Stimulated activated CD4-positive, alpha-beta T cell treated with anti-CD3 and anti-CD28 coated beads, Interleukin-4, amount 100 ng/mL, for 4 hours (primary cell): Measurements from ENCODE around the gene ART1.
"Not testable (repeated sequence)": the region's sequence is repeated elsewhere in the genome, so short reads cannot be mapped to it uniquely, and the experiment has no call there.

Experiments
- DNase-seq, 2 experiments: peaks; one replicate each; pipeline ENCODE4 v3.0.0-alpha.2; 2020

The ART1 gene

GRCh38 chr11:3635641-3636375, 9.1 kb upstream of the ART1 start:
- no peak for DNase-seq

- DNase-seq: no peak
Measured at GRCh38 chr11:3637201-3637600, 7.7 kb upstream of the ART1 start.

GRCh38 chr11:3638513-3638912, 6.4 kb upstream of the ART1 start:
- DNase-seq: no peak

DNA sequence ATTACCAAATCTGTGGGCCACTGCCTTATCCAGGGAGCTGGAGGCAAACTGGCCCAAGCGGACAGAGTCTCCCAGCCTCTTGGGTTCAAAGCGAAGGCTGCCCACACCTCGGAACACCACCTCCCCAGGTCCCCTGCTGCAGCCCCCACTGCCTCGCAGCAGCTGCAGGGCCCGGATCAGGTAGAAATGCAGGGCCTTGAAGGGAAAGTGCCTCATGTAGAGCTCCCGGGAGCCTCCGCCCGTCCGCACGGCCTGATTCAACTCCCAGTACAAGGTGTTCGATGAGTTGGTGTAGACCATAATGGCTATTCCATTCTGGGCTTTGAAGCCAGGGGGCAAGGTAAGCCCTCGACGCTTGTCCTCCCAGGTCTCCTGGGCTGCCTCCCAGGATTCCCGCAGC, 5.1 kb upstream of the ART1 start:
- DNase-seq: no peak

- DNase-seq: no peak
Measured at GRCh38 chr11:3641191-3641590, 3.7 kb upstream of the ART1 start.

DNA sequence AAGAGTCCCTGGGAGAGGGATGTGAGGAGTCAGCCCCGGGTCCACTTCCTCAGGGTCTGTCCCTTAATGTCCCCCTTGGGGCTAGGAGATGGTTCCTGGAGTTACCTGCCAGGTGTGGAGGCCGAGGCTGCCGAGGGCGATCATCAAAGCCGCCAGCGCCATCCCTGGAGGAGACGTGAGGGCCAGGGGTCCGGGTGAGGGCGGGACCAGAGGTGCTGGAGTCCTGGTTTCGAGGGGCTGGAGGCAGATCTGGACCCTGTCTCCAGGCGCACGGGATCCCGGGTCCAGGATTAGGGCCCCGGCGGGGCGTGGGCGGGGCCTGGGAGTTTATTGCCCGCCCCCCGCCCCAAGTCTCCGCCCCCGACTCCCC, 3.2 kb upstream of the ART1 start, which contains the start of gene ART5:
Gene ART5 (minus strand): TSS at position 292 of the 370 bp plus-strand sequence. CDS start 130 bp downstream, at position 162.
- DNase-seq: no peak

GRCh38 chr11:3642071-3642951, 2.6 kb upstream of the ART1 start:
- DNase-seq: peak; percentile 56 to 68

DNA sequence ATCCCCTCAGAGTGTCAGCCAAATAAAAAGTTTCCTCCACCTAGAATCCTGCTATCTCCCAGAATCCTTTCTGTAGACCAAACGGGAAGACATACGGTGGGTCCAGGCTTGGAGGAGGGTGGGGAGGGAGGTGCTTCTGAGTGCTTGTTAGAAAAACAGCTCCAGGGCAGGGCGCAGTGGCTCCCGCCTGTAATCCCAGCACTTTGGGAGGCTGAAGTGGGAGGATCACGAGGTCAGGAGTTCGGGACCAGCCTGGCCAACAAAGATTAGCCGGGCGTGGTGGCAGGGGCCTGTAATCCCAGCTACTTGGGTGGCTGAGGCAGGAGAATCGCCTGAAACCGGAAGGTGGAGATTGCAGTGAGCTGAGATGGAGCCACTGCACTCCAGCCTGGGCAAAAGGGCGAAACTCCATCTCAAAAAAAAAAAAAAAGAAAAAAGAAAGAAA, 1.8 kb upstream of the ART1 start:
- DNase-seq: not testable (repeated sequence)

DNA sequence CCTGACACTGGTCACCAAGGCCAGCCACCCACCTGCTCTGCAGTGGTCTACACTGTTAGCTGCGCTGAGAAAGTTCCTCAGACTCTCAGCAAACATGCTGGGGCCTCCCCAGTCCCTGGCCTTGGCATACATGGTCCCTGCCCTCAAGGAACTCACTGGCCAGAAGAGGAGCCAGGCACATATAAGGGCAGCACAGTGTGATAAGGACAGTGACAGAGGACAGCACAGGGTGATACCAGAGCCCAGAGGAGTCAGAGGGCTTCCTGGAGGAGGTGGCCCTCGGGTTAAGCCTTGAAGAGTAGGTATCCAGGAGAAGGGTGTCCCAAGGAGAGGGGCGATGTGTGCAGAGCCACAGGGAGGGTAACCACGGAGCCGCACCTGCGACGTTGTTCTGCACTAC, 624 bp downstream of the ART1 start:
- no peak for DNase-seq

DNA sequence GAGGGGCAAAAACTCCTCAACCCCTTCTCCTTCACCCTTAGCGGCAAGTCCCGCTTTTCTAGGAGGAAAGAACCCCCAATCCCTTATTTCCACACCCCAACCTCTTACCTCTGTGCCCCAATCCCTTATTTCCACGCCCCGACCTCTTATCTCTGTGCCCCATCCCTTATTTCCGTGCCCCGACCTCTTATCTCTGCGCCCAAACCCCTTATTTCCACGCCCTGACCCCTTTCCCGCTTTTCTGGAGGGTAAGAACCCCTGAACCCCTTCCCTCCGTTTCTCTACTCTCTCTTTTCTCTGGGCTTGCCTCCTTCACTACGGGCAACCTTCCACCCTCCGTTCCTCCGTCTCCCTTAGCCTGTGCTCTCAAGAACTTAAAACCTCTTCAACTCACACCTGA, 3.9 kb downstream of the ART1 start:
- not testable (repeated sequence) for DNase-seq

- not testable (repeated sequence) for DNase-seq
Measured at GRCh38 chr11:3649374-3649773, 4.4 kb downstream of the ART1 start.

DNA sequence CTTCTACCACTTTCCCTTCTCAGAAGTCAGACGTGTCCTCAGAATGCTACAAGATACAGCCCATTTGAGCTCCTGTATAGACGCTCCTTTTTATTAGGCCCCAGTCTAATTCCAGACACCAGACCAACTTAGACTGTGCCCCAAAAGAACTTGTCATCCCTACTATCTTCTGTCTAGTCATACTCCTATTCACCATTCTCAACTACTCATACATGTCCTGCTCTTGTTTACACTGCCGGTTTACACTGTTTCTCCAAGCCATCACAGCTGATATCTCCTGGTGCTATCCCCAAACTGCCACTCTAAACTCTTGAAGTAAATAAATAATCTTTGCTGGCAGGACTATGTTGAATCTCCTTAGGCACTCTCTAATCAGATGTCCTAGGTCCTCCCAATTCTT, 7.6 kb downstream of the ART1 start:
- not testable (repeated sequence) for DNase-seq

DNA sequence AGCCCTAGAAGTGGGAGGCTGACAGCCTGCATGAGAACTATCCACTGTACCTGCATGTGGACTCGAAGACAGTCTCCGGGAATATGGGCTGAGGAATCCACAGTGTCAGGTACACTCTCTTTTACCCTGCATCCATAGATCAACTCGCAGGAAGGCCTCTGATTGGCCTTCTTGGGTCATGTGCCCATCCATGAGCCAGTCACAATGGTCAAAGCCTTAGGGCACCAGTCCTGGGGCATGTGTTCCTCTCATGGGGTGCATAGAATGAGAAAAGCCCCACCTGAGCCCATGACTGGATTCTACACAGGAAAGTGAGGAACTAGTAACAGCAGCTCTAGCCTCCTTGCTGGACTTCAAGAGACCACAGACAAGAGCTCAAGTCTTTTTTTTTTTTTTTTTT, 10.6 kb downstream of the ART1 start:
- DNase-seq: no peak

DNA sequence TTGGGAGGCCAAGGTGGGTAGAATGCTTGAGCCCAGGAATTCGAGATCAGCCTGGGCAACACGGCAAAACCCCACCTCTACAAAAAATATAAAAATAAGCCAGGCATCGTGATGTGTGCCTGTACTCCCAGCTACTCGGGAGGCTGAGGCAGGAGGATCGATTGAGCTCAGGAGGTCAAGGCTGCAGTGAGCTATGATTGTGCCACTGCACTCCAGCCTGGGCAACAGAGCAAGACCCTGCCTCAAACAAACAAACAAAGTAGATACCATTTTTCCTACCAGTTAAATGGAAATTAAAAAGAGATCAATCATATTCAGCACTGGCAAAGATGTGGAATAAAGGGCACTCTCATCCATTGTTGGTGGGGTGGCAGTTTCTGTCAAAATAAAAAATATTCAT, 12.4 kb downstream of the ART1 start:
- DNase-seq: not testable (repeated sequence)

DNA sequence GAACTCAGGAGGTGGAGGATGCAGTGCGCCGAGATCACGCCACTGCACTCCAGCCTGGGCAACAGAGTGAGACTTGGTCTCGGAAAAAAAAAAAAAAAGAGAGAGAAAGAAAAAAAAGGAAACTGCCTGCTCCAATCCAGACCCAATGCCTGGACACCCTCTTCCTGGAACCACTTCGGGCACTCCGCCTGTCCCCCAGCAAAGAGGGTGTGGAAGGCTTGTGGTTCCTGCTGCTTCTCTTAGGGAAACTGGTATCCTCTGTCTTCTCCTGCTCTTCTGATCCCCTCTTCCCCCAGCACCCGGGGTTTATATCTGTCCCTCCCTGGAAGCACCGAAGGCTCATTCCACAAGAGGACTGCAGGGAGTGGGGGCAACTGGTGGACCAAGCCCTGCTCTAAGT, 13.3 kb downstream of the ART1 start:
- no peak for DNase-seq

GRCh38 chr11:3659595-3660515, 14.9 kb downstream of the ART1 start:
- DNase-seq: no peak

GRCh38 chr11:3660960-3661359, 16.0 kb downstream of the ART1 start:
- no peak for DNase-seq

GRCh38 chr11:3662856-3663255, 17.9 kb downstream of the ART1 start:
- DNase-seq: no peak

DNA sequence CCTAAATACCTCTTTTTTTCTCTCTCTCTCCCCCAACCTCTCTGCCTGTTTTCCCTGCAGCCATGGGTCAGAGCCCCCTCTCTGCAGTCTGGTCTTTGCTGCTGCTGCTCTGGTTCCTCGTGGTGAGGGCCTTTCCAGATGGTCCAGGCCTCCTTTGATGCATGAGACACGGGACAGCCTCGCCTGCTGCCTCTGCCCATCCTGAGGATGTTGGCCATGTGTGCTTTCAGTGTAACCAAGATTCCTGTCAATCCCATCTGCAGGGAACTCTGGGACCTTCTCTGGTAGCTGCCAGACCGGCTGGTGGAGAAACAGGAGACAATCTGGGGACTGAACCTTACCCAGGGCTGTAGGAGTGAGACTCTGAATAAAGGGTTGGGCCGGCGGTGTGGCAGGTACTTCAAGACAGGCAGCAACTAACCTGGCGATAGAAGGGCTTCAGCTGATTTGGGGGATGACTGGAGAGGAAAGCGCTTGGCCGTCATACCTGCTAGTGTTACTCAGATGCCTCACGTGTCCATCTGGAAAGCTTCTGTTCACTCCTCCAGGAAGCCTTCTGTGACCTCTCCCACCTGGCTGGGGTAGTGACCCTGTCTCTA, 19.2 kb downstream of the ART1 start:
- no peak for DNase-seq

- no peak for DNase-seq
Measured at GRCh38 chr11:3665336-3666022, 20.6 kb downstream of the ART1 start.

DNA sequence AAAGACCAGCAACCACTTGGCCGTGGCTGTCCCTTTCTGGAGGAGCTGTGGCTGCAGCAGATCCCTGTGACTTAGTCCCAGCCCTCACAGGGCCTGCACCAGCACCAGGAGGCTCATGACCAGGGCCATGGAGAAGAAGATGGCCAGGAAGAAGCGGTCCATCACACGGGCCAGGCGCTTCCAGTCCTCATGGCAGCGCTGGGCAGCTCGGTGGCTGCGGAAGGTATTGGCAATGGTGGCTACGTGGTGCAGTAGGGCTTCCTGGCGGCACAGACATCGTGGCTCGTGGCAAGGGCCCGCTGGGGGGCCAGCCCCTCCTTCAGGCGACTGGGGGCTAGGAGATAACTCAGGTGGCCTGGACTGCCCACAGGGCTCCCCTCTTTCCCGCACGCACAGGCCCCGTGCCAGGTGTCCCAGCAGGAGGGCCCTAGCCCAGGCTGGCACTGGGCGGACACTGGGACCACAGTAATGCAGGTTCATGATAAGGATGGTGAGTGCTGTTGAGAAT, 21.1 kb downstream of the ART1 start:
- DNase-seq: no peak
